ENCODE data around the gene SLC16A5.
"Not testable (repeated sequence)": the region's sequence is repeated elsewhere in the genome, so short reads cannot be mapped to it uniquely, and the experiment has no call there.

SLC16A5 gene

GRCh38 chr17:75087558-75088453, at the start of gene SLC16A5:
Gene SLC16A5, plus strand, starts transcription at chr17:75087954. Its CDS starts 5,683 bp downstream, at chr17:75093637.
- no peak for DNase-seq

- DNase-seq, result no peak
Measured at GRCh38 chr17:75039238-75039637, 48.5 kb upstream of the SLC16A5 start.

- DNase-seq, result no peak
Measured at GRCh38 chr17:75041656-75042280, 46.0 kb upstream of the SLC16A5 start.

- DNase-seq, result not testable (repeated sequence)
Measured at GRCh38 chr17:75043789-75044188, 44.0 kb upstream of the SLC16A5 start.

GRCh38 chr17:75044716-75045115, 43.0 kb upstream of the SLC16A5 start:
- DNase-seq, result no peak

GRCh38 chr17:75045946-75046406, 41.8 kb upstream of the SLC16A5 start:
- not testable (repeated sequence) for DNase-seq

- peak; percentile 96 for DNase-seq
Measured at GRCh38 chr17:75046407-75047289, 41.1 kb upstream of the SLC16A5 start, which contains the start of the genes ATP5PD and KCTD2. Gene ATP5PD, minus strand, starts transcription at chr17:75046969. Its CDS starts 4,319 bp downstream, at chr17:75042650. Gene KCTD2, plus strand, starts transcription at chr17:75047225. Its CDS starts 26 bp downstream, at chr17:75047251.

- no peak for DNase-seq
Measured at GRCh38 chr17:75047398-75048098, 40.2 kb upstream of the SLC16A5 start.

- peak; percentile 20 for DNase-seq
Measured at GRCh38 chr17:75048249-75048878, 39.4 kb upstream of the SLC16A5 start.

GRCh38 chr17:75049057-75049456, 38.7 kb upstream of the SLC16A5 start:
- no peak for DNase-seq

- DNase-seq, result no peak
Measured at GRCh38 chr17:75049706-75050105, 38.0 kb upstream of the SLC16A5 start.

GRCh38 chr17:75051941-75052340, 35.8 kb upstream of the SLC16A5 start:
- no peak for DNase-seq

- DNase-seq, result peak; percentile 77
Measured at GRCh38 chr17:75059369-75060345, 28.1 kb upstream of the SLC16A5 start.

- no peak for DNase-seq
Measured at GRCh38 chr17:75060434-75061054, 27.2 kb upstream of the SLC16A5 start.

- DNase-seq, result no peak
Measured at GRCh38 chr17:75061055-75061438, 26.7 kb upstream of the SLC16A5 start.

GRCh38 chr17:75061618-75062017, 26.1 kb upstream of the SLC16A5 start:
- DNase-seq, result no peak

- DNase-seq, result no peak
Measured at GRCh38 chr17:75063201-75063600, 24.6 kb upstream of the SLC16A5 start.

- DNase-seq, result no peak
Measured at GRCh38 chr17:75063626-75064025, 24.1 kb upstream of the SLC16A5 start.

- DNase-seq, result no peak
Measured at GRCh38 chr17:75064040-75064439, 23.7 kb upstream of the SLC16A5 start.

- no peak for DNase-seq
Measured at GRCh38 chr17:75064460-75064859, 23.3 kb upstream of the SLC16A5 start.

Data from midbrain (tissue), 1 donor.